GM21717 (cell line): ENCODE measurements around the gene LNX1.
A peak's percentile ranks its signal among the peaks of the same experiment; 100 is the strongest.
"Not testable (repeated sequence)": the region's sequence is repeated elsewhere in the genome, so short reads cannot be mapped to it uniquely, and the experiment has no call there.

Experiments used
- ATAC-seq: cut with Tn5 transposase; IDR thresholded peaks from one replicate; pipeline ENCODE4 v1.9.1; 2021; ENCODE audit warnings: mild to moderate bottlenecking, moderate library complexity; ENCODE audit not compliant: unreplicated experiment

LNX1 gene

DNA sequence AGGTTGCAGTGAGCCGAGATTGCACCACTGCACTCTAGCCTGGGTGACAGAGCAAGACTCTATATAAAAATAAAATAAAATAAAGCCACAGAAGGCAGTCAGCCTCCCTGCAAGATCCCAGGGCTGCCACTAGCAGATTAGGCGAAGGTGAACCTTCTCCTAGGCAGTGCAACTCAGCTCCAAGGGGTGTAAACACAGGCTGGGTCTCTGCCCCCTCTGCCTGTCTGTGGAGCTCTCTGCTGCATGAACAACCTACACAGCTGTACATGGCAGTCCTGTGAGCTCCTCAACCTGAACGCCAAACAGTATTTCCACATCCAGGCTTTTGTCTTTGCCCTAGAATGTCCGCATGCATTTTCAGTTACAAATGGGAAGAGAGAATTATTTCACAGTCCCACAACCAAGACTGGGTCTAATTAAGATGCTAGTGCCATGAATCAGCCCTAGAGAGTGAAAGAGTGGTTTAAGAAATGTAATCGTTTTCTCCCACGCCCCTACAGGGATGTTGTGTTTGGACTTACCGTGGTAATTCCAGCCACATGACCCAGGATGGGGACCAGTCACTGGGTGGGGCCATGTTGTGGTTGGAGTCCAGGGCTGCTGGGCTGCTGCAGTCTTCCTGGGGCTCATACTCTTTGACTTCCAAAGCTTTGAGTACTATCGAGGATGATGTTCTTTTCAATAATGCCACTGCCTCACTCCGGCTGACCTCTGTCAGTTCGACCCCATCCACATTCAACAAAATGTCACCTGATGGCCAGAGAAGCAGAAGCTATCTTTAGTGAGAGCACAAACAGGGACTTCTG lies 114.9 kb downstream of the LNX1 start:
- ATAC-seq, result no peak

DNA sequence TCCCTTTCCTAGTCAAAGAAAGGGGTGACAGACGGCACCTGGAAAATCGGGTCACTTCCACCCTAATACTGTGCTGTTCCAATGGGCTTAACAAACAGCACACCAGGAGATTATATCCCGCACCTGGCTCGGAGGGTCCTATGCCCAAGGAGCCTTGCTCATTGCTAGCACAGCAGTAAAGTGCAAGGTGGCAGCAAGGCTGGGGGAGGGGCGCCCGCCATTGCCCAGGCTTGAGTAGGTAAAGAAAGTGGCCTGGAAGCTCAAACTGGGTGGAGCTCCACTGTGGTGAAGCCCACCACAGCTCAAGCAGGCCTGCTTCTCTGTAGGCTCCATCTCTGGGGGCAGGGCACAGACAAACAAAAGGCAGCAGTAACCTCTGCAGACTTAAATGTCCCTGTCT lies 124.7 kb downstream of the LNX1 start:
- not testable (repeated sequence) for ATAC-seq

DNA sequence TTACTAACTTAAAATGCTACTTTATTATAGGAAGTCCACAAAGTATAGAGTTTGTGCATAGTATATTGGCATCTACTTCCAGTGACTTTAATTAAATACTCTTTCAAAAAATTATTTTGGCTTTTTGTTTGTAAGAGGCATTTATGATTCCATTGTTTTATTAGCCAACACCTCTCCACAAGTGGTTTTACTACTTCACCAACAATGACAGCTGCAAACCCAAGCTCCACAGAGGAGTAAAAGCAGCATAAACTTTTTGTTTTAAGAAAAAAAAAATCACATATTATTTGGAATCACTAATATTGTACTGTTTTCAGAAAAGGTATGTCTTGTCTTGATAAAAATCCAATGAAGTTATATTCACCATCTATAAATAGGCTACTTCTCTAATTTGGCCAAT lies 125.4 kb downstream of the LNX1 start:
- ATAC-seq, result no peak

DNA sequence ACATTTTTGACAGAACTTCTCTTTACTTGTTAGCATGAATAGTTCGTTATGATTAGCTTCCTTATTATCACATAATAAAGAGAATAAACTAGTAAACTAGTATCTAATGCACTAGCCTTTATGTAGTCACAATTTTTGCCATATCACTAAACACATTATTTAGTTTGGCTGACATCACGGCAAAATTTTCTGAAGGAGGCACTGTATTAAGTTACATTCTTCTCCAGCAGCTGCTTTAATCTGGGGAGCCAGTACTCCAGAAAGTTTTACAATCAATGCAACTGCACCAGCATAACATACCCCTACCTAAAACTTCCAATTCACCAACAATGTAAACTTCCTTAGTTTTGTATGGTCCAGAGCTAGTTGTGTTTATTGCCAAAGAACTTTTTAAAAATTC lies 126.0 kb downstream of the LNX1 start:
- ATAC-seq, result no peak

DNA sequence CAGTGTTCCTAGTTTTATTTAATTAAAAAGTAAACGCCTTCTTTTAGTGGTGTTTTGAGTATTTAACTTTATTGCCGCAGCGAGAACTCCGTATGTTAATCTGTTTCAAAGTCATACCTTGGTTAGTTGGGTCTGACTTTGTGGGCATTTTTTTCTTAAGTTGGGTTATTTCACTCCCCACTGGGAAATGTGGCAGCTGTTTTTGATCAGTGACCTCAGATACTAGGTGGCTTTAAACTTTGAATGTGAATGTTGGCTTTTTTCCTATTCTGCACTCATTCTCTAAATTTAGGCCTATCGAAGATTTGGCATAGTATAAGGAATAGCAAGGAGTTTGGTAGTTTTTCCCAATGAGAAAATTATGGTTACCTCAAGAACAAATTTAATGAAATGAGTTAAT lies 127.9 kb downstream of the LNX1 start:
- no peak for ATAC-seq

DNA sequence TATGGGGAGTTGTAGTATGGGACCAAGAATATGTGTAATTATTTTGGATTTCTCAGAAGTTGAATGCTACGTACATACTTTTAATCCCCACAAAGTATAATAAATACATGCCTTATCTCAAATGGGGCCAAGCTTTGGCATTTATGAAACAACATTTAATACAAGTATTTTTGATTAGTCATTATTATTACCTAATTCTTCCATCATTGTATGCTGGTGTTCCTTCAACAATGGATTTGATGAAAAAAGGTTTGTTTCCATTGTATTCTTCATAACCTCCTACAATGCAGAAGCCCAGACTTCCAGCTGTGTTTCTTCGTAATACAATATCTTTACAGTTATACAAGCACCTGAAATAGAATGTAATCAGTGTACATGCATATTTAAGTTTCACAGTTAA lies 130.0 kb downstream of the LNX1 start:
- ATAC-seq, result no peak

DNA sequence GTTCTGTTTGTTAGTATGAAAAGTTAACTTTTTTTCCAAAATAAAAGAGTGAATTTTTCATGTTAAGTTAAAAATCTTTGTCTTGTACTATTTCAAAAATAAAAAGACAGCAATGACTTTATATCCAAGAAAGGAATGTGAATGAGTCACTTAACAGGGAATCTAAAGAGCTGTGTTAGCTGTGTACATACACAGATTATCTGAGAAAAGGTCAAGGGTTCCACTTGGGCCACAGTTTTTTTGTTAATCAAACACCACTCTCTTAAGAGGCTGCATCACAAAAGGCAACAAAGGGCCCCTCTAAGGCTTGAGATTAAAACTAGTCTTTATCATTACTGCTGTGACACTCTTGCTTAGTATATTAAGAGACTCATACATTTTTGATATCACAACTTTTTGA lies 131.7 kb downstream of the LNX1 start:
- no peak for ATAC-seq

DNA sequence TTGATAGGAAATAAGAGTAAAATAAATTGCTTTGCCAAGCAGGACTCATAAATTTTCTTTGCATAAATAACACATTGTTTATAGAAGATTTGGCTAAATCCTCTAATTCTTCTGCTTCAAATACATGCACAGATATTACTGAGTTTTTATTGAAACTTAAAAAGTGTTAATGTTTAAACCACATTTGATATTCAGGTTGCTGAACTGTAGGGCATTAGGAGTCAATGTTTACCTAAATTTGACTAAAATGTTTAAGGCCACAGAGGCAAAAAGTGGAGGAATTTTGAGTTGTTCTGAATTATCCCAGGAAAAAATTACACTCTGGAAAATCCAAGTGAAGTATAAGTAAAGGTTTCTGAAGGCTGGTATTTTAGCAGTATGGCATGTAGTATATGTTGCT lies 135.1 kb downstream of the LNX1 start:
- ATAC-seq, result no peak

DNA sequence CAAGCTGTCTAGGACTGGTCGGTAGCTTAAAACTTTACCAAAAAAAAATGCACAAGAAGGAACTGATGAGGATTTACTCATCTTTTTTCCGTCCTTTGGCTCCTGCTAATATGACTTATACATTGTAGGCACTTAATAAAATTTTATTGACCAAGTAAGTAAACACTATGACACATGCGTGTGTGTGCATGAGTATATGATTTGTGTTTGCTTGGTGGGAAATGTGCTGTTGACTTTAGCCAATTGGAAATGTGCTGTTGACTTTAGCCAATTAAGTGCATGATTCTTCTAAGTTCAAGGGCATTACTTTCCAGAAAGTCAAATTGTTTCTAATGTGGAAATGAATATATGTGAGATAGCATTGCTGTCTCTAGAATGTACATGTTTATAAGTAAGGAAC lies 135.5 kb downstream of the LNX1 start:
- no peak for ATAC-seq

DNA sequence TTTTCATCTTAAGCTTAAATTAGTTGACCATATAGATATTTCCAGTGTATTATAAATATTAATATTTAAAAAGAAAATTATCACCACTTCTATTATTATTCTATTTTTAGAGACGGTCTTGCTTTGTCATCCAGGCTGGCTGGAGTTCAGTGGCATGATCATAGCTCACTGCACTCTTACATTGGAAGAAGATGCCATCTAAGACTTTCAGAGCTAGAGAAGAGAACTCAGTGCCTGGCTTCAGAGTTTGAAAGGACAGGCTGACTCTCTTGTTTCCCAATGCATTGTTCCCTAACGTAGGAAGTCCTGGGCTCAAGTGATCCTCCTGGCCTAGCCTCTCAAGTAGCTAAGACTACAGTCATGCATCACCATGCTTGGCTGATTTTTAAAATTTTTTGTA lies 137.9 kb downstream of the LNX1 start:
- ATAC-seq, result no peak

DNA sequence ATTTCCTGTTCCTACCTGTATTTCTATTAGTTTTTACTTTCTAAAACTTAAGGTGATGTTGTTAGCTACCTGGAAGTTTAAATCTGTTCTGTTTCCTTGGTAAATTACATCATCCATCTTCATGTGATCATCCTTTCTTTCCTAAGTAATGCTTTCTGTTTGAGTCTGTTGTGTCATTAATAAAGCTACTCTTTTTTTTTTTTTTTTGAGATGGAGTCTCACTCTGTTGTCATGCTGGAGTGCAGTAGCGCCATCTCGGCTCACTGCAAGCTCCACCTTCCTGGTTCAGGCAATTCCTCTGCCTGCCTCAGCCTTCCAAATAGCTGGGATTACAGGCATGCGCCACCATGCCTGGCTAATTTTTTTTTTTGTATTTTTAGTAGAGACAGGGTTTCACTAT lies 140.5 kb downstream of the LNX1 start:
- no peak for ATAC-seq

DNA sequence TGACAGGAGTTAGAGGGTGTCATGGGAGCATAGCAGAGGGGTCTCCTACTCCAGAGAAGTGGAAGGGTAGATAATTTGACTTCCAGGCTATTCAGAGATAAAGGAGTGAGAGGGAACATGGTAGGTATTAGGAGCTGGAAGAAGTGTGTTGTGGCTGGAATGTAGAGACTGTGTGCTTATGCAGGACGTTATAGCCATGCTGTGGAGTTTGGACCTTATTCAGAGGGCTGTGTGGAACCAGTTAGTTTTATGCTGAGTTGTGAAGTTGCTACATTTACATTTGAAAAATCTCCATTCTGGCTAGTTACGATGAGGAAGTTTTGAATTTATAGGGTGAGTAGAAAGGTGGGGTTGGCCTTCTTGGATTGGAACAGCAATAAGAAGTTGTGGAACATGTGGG lies 146.3 kb downstream of the LNX1 start:
- ATAC-seq, result no peak

DNA sequence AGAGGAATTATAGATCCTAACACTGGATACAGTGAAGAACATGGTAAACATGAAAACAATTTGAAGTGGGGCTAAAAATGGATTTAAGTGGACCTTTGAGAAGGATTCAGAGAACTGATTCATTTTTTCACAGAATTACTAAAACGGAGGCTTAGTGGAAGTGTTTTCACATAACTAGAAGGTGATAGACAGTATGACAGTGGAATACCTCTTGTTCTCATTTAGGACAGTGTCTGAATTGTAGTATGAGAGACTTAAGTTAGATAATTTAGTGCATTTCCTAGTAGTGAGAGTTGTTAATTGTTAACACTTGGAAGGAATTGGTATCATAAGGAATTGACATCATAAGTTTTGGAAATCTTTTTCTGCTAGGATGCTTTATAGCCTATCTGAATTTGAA lies 149.7 kb downstream of the LNX1 start:
- ATAC-seq, result no peak

DNA sequence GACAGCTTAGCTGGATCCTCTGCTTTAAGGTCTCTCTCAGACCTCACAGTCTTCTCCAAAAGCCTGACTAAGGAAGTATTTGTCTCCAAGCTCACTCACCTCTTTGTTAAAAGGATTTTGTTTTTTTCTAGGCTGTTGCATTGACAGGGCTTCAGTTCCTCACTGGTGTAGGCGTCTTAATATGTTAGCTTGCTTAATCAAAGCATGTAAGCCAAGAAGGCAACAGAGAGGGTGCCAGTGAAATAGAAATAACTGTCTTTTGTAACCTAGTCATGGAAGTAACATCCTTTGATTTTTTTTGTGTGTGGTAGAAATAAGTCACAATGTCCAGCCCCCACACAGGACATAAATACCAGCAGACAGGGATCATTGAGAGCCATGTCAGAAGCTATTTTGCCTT lies 155.0 kb downstream of the LNX1 start:
- ATAC-seq, result no peak

DNA sequence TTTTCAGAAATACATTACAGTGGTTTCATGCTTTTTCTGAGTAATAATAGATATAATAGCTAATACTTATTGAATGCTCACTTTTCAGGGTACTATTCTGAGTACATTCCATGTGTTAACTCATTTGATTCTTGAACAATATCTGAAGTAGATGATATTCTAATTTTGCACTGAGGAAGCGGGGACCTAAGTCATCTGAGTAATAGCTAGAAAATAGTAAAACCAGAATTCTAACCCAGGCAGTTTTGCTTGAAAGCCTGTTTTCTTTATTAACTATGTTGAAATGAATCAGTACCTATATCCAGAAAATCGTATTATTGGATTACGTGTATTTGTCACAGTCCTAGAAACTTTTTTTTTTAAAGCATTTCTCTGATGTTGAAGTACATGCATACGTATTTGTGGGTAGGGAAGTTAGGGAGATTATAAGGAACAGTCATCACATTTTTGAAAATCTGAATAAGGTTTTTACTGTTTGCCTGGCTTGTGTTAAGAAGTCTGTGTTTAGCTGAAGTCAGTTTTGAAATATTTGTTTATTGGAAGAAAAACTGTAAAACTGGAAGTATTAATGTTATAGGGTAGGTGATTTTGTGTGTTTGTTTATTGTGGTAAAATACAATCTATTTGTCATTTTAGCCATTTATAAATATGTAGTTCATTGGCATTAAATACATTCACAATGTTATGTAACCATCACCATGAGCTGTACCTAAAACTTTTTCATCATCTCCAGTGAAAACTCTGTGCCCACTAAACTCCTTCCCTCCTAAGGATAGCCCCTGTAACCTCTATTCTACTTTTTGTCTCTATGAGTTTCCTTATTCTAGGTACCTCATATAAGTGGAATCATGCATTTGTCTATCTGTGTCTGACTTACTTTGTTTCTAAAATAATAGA lies 158.5 kb downstream of the LNX1 start:
- peak; percentile 66 for ATAC-seq

DNA sequence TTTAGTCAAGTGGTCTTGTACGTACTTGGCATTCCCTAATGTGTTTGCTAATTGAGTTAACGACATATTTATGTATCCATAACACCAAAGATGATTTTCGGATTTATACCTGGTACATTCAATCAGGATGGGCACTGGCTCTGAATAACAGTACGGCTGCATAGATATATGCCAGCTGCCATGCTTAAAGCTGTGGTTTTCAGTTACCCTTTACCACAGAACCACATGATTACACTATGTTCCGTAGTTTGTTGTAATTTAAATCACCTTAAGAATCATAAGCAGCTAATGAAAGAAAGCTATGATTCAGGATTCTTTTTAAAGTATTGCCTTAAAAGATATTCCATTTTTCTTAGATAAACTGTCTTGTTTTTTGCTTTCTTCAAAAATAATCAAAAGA lies 160.2 kb downstream of the LNX1 start:
- no peak for ATAC-seq

DNA sequence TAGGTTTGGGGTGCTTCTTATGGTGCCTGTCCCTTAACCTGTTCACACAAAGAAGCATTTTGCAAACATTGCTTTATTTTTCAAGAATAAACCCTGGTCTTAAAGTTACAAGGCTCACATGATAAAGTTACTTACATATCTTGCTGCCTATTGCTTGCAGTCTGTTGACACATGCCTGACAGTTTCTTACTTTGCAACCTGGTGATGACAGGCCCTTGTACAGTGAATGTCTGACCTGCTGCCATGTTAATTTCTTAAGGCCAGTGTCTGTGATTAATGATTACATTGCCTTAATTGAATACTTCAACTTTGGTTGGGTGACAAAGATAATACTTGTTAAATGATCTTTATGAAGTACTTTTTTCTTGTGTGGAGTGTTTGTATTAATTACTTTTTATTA lies 163.9 kb downstream of the LNX1 start:
- ATAC-seq, result no peak

DNA sequence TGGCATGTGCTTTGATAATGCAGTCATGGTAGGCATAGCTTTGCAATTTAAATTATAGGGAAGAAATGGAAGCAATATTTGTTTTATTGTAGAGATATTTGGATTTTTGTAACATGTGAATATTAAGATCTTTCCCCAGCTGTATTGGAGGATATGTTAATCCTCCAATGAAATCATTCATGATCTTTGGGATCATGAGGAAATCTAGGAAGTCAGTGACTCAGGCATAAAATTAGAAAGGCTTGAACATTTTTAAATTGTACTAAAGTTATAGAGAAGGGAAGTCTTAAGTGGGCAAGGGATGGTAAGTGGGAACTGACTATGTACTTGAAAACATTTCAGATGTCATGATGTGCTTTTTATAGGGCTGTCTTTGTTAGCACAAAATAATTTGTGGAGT lies 167.0 kb downstream of the LNX1 start:
- no peak for ATAC-seq

DNA sequence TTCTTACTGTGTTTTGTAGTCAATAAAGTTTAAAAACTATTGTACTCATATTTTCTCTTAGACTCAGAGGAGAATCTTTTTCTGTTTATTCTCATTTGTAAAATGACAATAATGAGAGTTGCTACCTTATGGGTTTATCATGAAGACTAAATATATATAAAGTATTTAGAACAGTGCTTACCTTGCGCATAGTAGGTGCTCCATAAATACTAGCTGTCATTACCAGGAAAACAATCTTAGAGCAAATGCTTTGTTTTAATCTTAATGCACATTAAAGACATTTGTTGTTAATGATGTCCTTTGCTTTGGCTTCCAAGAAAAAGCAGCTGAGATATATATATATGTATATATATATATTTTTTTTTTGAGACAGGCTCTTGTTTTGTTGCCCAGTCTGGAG lies 168.9 kb downstream of the LNX1 start:
- ATAC-seq, result no peak

DNA sequence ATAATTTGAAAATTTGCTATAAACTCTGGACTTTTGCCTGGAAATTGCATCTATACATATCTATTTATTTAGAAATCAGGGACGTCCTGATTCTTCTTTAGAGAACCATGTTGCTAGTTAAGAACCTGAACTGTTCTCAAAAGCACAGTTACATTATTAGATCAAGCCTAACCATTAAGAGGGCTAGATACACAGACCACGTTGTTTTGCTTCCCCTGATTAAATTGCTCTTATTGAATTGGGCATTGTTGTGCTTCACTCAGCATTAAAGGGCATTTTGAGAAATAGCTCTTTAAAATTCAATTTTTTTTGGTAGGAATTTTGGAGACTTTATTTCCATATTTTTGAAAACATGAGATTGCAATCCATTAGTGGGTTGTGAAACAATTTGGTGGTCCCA lies 169.5 kb downstream of the LNX1 start:
- ATAC-seq, result no peak

DNA sequence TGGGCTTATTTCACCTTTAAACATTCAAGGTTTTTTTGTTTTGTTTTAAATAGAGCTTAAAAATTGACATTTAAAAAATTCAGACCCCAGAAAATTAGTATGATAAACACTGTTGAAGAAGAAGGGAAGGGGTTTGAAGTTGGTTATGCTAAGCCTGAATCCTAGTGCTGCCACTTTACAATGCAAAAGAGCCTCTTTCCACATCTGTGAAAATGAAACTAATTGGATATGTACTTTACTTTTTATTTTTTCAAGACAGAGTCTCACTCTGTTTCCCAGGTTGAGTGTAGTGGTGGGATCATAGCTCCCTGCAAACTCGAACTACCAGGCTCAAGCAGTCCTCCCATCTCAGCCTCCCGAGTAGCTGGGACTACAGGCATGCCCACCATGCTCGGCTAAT lies 172.1 kb downstream of the LNX1 start:
- ATAC-seq, result no peak

DNA sequence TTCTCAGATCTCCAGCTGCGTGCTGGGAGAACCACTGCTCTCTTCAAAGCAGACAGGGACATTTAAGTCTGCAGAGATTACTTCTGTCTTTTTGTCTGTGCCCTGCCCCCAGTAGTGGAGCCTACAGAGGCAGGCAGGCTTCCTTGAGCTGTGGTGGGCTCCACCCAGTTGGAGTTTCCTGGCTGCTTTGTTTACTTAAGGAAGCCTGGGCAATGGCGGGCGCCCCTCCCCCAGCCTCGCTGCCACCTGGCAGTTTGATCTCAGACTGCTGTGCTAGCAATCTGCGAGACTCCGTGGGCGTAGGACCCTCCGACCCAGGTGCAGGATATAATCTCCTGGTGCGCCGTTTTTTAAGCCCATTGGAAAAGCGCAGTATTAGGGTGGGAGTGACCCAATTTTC lies 181.8 kb downstream of the LNX1 start:
- not testable (repeated sequence) for ATAC-seq
